ENCODE measurements around the gene GRPR. TPM values are rescaled to one million over a fixed set of nuclear protein-coding genes. Genes with fewer than 3 reads are reported as not detected.
A peak's percentile ranks its signal among the peaks of the same experiment; 100 is the strongest.

Gene GRPR
- total RNA-seq, 1 experiment from 2014 or later: 28.8 TPM

DNA sequence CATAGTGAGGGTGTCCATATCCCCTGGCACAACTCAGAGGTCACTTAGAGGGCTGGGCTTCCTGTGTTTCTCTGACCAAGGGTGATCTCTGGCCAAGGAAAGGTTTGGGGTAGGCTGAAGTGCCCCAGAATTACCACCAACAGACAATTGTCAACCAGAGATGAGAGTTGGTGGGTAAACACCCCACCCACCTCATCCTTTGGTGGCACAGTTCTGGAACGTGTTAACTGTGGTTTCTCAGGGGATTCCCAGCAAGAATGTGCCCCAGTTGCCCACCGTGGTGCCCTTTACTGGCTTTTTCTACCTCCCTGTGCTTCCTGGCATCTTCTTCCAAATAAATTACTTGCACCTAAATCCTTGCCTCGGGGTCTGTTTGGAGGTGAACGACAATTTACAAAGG, 17.1 kb downstream of the GRPR start:
- Histone ChIP-seq H2BK20ac (ENCODE audit: low read depth, low read length, poor library complexity, severe bottlenecking) (no peak overlapping the region), H3K9ac (ENCODE audit: extremely low read depth, insufficient read length, low read length) (no peak overlapping the region), H3K23me2 (ENCODE audit: insufficient read length, low read depth, low read length, poor library complexity, severe bottlenecking) (no peaks in the 10 kb centered on the region), H2BK5ac (ENCODE audit: insufficient read length, low read length) (no peak overlapping the region), H4K20me1 (ENCODE audit: control insufficient read depth, insufficient read depth, insufficient read length) (no peaks in the 10 kb centered on the region), H3K4ac (ENCODE audit: low read depth, low read length) (no peak overlapping the region), H2AFZ (ENCODE audit: low read length) (no peak overlapping the region), H4K91ac (ENCODE audit: insufficient read length, low read depth, low read length) (no peak overlapping the region), H3K79me2 (ENCODE audit: insufficient read depth, low read length) (peaks cover 67% of the 10 kb centered on the region), H3K79me1 (ENCODE audit: insufficient read depth, low read depth, low read length, poor library complexity, severe bottlenecking) (peaks cover 6% of the 10 kb centered on the region), H3K14ac (ENCODE audit: insufficient read depth, low read length) (no peak overlapping the region), H2BK120ac (ENCODE audit: low read depth, low read length, poor library complexity, severe bottlenecking) (no peak overlapping the region), H3K18ac (ENCODE audit: insufficient read length, low read depth, low read length) (no peak overlapping the region), H3K27ac (ENCODE audit: insufficient read length, low read depth, low read length) (no peak overlapping the region), H2BK12ac (ENCODE audit: insufficient read length, low read depth, low read length) (no peak overlapping the region), H3K56ac (ENCODE audit: insufficient read length, low read depth, low read length) (no peak overlapping the region), H4K5ac (ENCODE audit: insufficient read length, low read depth, low read length) (no peak overlapping the region), H3K4me2 (ENCODE audit: insufficient read depth, insufficient read length, low read length) (no peak overlapping the region), H3T11ph (ENCODE audit: low read length) (no peak overlapping the region), H3K9me3 (ENCODE audit: control insufficient read depth, low read depth, low read length) (no peaks in the 10 kb centered on the region), H2BK15ac (ENCODE audit: low read depth, low read length) (no peak overlapping the region), H3K23ac (ENCODE audit: insufficient read length, low read depth, low read length) (no peak overlapping the region), H4K8ac (replicated peaks; ENCODE audit: insufficient read length, low read depth, low read length) (no peak overlapping the region), H3K27me3 (ENCODE audit: insufficient read depth, low read length) (no peaks in the 10 kb centered on the region), H3K4me1 (ENCODE audit: insufficient read depth, low read length) (peaks cover 11% of the 10 kb centered on the region; the same call in 1 of the 2 replicates), H2AK5ac (ENCODE audit: insufficient read length, low read length) (no peak overlapping the region)
- no peaks in the 10 kb centered on the region for H3K27me3 Mint-ChIP-seq (ENCODE audit: low read depth)
- peaks cover 8% of the 10 kb centered on the region in 2 experiments; a peak in 4 of 5 replicates for H3K9me3 Mint-ChIP-seq
- no peak for DNase-seq
- H3K27ac Mint-ChIP-seq: peak overlapping the region in 1 of 3 experiments; percentile 25; a peak in 1 of 7 replicates
- TF ChIP-seq, protein P1, sequence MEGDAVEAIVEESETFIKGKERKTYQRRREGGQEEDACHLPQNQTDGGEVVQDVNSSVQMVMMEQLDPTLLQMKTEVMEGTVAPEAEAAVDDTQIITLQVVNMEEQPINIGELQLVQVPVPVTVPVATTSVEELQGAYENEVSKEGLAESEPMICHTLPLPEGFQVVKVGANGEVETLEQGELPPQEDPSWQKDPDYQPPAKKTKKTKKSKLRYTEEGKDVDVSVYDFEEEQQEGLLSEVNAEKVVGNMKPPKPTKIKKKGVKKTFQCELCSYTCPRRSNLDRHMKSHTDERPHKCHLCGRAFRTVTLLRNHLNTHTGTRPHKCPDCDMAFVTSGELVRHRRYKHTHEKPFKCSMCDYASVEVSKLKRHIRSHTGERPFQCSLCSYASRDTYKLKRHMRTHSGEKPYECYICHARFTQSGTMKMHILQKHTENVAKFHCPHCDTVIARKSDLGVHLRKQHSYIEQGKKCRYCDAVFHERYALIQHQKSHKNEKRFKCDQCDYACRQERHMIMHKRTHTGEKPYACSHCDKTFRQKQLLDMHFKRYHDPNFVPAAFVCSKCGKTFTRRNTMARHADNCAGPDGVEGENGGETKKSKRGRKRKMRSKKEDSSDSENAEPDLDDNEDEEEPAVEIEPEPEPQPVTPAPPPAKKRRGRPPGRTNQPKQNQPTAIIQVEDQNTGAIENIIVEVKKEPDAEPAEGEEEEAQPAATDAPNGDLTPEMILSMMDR (conservative IDR thresholded peaks at IDR 0.05): no peak
- peaks cover 21 to 42% (median 27%) of the 10 kb centered on the region in 3 experiments for H3K36me3 Mint-ChIP-seq (ENCODE audit: insufficient read depth in 1 of 3, low read depth in 3 of 3)
- peaks cover 6 to 8% of the 10 kb centered on the region in 2 experiments for H3K4me1 Mint-ChIP-seq
- WGBS (ENCODE audit: extremely low coverage, insufficient read length, low lambda C conversion rate): no CpG with 5 or more reads among the region's 4 CpGs
- H3K4me3 Mint-ChIP-seq: no peak overlapping the region
